ENCODE data around the gene EMP1. TPM values are rescaled to one million over a fixed set of nuclear protein-coding genes. Genes with fewer than 3 reads are reported as not detected.

EMP1 gene
- total RNA-seq, 1 experiment from 2014 or later: 0.63 TPM

DNA sequence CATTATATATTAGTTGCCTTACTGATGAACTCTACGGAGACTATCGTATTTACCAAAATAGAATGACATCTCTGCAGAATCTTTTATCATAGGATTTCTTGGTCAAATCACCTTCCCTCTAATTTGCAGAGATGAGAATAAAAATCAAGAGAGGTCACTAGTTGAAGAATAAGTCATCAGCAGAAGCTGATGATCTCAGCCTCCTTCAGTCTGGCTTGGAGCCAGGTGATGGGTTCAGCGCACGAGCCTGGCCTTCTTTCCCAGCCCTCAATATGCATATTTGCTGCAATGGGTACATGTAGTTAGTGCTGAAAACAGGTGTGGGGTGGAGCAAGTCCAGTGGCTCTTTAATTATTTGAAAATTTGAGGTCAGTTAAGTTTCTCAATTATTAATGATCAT is 19.2 kb upstream of the EMP1 start:
- no peak overlapping the region for H3T11ph ChIP-seq (ENCODE audit: low read length)
- no peaks in the 10 kb centered on the region for H3K23me2 ChIP-seq (ENCODE audit: insufficient read length, low read depth, low read length, poor library complexity, severe bottlenecking)
- no peak overlapping the region for H3K56ac ChIP-seq (ENCODE audit: insufficient read length, low read depth, low read length)
- H3K4me1 Mint-ChIP-seq: peaks cover 43 to 44% of the 10 kb centered on the region in 2 experiments
- no peaks in the 10 kb centered on the region for H3K79me1 ChIP-seq (ENCODE audit: insufficient read depth, low read depth, low read length, poor library complexity, severe bottlenecking)
- H2AFZ ChIP-seq (ENCODE audit: low read length): no peak overlapping the region
- no peak overlapping the region for H2AK5ac ChIP-seq (ENCODE audit: insufficient read length, low read length)
- H3K27me3 ChIP-seq (ENCODE audit: insufficient read depth, low read length): no peaks in the 10 kb centered on the region
- H4K20me1 ChIP-seq (ENCODE audit: control insufficient read depth, insufficient read depth, insufficient read length): no peaks in the 10 kb centered on the region
- H4K8ac ChIP-seq (replicated peaks; ENCODE audit: insufficient read length, low read depth, low read length): no peak overlapping the region
- no peak overlapping the region for H3K4me3 Mint-ChIP-seq
- no peak overlapping the region for H2BK120ac ChIP-seq (ENCODE audit: low read depth, low read length, poor library complexity, severe bottlenecking)
- TF ChIP-seq, protein P1, sequence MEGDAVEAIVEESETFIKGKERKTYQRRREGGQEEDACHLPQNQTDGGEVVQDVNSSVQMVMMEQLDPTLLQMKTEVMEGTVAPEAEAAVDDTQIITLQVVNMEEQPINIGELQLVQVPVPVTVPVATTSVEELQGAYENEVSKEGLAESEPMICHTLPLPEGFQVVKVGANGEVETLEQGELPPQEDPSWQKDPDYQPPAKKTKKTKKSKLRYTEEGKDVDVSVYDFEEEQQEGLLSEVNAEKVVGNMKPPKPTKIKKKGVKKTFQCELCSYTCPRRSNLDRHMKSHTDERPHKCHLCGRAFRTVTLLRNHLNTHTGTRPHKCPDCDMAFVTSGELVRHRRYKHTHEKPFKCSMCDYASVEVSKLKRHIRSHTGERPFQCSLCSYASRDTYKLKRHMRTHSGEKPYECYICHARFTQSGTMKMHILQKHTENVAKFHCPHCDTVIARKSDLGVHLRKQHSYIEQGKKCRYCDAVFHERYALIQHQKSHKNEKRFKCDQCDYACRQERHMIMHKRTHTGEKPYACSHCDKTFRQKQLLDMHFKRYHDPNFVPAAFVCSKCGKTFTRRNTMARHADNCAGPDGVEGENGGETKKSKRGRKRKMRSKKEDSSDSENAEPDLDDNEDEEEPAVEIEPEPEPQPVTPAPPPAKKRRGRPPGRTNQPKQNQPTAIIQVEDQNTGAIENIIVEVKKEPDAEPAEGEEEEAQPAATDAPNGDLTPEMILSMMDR (conservative IDR thresholded peaks at IDR 0.05): no peak
- H3K9me3 Mint-ChIP-seq: no peaks in the 10 kb centered on the region
- no peaks in the 10 kb centered on the region for H3K9me3 ChIP-seq (ENCODE audit: control insufficient read depth, low read depth, low read length)
- H4K91ac ChIP-seq (ENCODE audit: insufficient read length, low read depth, low read length): no peak overlapping the region
- no peaks in the 10 kb centered on the region for H3K27me3 Mint-ChIP-seq (ENCODE audit: low read depth)
- no peak overlapping the region for H3K4ac ChIP-seq (ENCODE audit: low read depth, low read length)
- H3K4me2 ChIP-seq (ENCODE audit: insufficient read depth, insufficient read length, low read length): no peak overlapping the region
- no peak overlapping the region for H2BK15ac ChIP-seq (ENCODE audit: low read depth, low read length)
- no peak overlapping the region for H3K18ac ChIP-seq (ENCODE audit: insufficient read length, low read depth, low read length)
- H2BK12ac ChIP-seq (ENCODE audit: insufficient read length, low read depth, low read length): no peak overlapping the region
- no peak overlapping the region for H3K27ac Mint-ChIP-seq
- no peak for DNase-seq
- peaks cover 20% of the 10 kb centered on the region; the same call in 1 of the 2 replicates for H3K4me1 ChIP-seq (ENCODE audit: insufficient read depth, low read length)
- no peak overlapping the region for H3K27ac ChIP-seq (ENCODE audit: insufficient read length, low read depth, low read length)
- no peaks in the 10 kb centered on the region for H3K79me2 ChIP-seq (ENCODE audit: insufficient read depth, low read length)
- H3K14ac ChIP-seq (ENCODE audit: insufficient read depth, low read length): no peak overlapping the region
- no peak overlapping the region for H2BK20ac ChIP-seq (ENCODE audit: low read depth, low read length, poor library complexity, severe bottlenecking)
- no peak overlapping the region for H4K5ac ChIP-seq (ENCODE audit: insufficient read length, low read depth, low read length)
- no peaks in the 10 kb centered on the region for H3K36me3 Mint-ChIP-seq (ENCODE audit: insufficient read depth in 1 of 3, low read depth in 3 of 3)
- no CpG with 5 or more reads among the region's 4 CpGs for WGBS (ENCODE audit: extremely low coverage, insufficient read length, low lambda C conversion rate)
- H3K23ac ChIP-seq (ENCODE audit: insufficient read length, low read depth, low read length): no peak overlapping the region
- no peak overlapping the region for H3K9ac ChIP-seq (ENCODE audit: extremely low read depth, insufficient read length, low read length)
- no peak overlapping the region for H2BK5ac ChIP-seq (ENCODE audit: insufficient read length, low read length)

Data from H9 (cell line).